Right renal cortex interstitium (tissue), 3 donors: Measurements from ENCODE around the gene TSPYL1. TPM values are rescaled to one million over a fixed set of nuclear protein-coding genes. Genes with fewer than 3 reads are reported as not detected.

ENCODE experiments used
- polyA plus RNA-seq, 3 donors: library from polyadenylated mRNA; unstranded; fragments of 120-200 nt; gene quantifications; one replicate each; pipeline ENCODE4 v1.2.1, GENCODE V29; 2013; ENCODE audit not compliant: insufficient read length in 3 of 3

The TSPYL1 gene
- polyA plus RNA-seq, 3 donors: 105 to 110 (median 109) TPM

Other genes with a start within 250 kb of the TSPYL1 start
- gene FRK, start 219.0 kb downstream of the TSPYL1 start, polyA plus RNA-seq: 1 to 10 TPM; 4.9 to 5.3 (median 5.1) TPM
- 10 to 100 TPM; 43.4 to 45.6 (median 44.6) TPM for gene NT5DC1, start 179.1 kb downstream of the TSPYL1 start, polyA plus RNA-seq
- gene COL10A1, start 153.8 kb downstream of the TSPYL1 start, polyA plus RNA-seq: under 1 TPM; 0.33 to 0.54 (median 0.50) TPM
- gene TSPYL4, start 25.9 kb downstream of the TSPYL1 start, polyA plus RNA-seq: 10 to 100 TPM; 57.5 to 63.5 (median 59.8) TPM
- 10 to 100 TPM; 42.2 to 45.0 (median 43.1) TPM for gene DSE, start 91.0 kb upstream of the TSPYL1 start, polyA plus RNA-seq
- 1 to 10 TPM; 2.7 to 4.0 (median 3.2) TPM for gene CALHM6, start 181.4 kb upstream of the TSPYL1 start, polyA plus RNA-seq
- 1 to 10 TPM; 2.7 to 3.3 (median 3.2) TPM for gene CALHM5, start 231.7 kb upstream of the TSPYL1 start, polyA plus RNA-seq